IPS DF 4.7 (cell line): ENCODE measurements around the gene PRKAB2.
"Not testable (repeated sequence)": the region's sequence is repeated elsewhere in the genome, so short reads cannot be mapped to it uniquely, and the experiment has no call there.

ENCODE experiments used
- DNase-seq: peaks from one replicate; pipeline ENCODE4 v3.0.0-alpha.2; 2013; ENCODE audit warnings: low spot score; ENCODE audit errors: extremely low read depth

The PRKAB2 gene, protein sequence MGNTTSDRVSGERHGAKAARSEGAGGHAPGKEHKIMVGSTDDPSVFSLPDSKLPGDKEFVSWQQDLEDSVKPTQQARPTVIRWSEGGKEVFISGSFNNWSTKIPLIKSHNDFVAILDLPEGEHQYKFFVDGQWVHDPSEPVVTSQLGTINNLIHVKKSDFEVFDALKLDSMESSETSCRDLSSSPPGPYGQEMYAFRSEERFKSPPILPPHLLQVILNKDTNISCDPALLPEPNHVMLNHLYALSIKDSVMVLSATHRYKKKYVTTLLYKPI

DNA sequence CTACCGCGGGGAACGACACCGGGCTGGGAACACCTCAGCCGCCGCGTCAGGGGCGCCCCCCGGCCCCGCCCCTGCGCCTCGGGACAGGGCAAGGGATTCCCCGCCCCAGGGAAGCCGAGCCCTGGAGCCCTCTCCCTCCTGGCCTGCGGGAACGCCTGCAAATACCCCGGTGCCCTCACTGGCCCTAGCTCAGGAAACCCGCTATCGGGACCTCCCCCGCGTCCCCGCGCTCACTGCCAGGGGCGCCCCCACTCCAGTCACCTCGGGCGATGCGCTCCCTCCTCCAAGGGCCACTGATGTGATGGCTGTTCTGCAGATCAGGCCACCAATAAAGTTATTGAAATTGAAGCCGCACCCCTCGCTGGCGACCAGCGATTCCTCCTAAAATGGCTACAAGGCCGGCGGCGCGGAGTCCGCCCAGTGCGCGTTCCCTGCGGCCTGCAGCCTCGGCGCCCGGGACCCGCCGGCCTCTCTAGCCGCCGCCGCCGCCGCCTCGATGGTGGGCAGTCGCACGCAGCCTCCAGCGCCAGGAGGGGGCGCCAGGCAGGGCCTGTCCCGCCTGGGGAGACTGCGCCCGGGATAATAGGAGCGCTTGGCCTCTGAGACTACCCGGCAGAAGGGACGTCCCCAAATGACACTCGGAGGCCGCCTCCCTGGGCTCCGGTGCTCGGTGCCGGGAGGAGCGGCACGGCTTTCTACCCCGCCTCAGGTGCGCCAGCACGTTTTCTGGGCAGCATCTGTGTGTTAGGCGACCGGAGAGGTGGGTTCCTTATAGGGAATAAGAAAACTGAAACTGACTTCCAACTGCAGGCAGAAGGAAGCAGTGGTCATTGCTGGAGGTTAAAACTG is at the start of gene PRKAB2:
PRKAB2 (minus strand) TSS at position 303 of the 849 bp plus-strand sequence. CDS start 326 bp downstream, outside the sequence.
- DNase-seq = peak; percentile 60

DNA sequence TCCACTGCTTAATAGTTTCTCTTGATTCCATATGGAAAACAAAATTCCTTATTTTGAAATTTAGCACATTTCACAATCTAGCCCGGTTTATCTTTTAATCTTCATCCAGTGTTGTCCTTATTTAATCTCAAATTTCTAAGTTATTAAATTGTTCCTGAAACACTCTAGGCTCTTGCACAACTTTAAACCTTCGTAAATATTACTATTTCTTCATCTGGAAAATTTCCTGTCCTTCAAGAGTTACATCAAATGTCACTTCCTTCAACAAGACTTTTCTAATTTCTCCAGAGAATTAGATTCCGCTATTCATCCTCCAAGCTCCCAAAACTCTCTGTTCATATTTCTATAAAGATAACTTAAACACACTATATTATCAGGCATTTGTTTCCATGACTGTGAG is 46.3 kb upstream of the PRKAB2 start:
- DNase-seq = no peak

DNA sequence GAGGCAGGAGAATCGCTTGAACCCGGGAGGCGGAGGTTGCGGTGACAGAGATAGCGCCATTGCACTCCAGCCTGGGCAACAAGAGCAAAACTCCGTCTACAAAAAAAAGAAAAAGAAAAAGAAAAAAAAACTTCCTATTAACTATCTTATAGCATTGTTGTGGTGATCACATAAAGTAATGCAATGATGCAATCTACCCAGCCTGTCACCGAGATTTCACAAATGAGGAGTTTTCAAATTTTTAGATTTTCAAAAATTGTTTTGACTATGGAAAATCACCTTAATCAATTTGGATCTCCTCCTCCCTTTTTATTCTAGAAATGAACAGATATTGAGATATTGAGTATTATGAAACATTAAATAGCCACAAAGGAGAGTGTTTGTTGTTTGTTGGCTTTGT is 44.9 kb upstream of the PRKAB2 start:
- DNase-seq = no peak

DNA sequence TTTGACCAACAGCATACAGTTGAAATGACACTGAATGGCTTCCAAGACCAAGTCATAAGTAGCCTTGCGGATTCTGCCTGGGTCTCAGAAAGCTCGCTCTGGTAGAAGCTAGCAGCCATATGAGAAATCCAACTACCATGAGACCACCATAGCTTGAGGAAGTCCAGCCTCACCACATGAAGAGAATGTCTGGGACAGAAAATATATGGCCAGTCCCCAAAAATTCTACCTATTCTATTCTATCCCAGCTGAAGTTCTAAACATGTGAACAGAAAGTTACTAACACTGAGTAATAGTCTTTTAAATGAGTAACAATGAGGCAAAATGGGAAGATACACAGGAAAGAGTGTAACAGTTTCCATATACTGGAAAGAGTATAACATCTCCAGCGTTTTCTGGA is 43.9 kb upstream of the PRKAB2 start:
- no peak for DNase-seq

DNA sequence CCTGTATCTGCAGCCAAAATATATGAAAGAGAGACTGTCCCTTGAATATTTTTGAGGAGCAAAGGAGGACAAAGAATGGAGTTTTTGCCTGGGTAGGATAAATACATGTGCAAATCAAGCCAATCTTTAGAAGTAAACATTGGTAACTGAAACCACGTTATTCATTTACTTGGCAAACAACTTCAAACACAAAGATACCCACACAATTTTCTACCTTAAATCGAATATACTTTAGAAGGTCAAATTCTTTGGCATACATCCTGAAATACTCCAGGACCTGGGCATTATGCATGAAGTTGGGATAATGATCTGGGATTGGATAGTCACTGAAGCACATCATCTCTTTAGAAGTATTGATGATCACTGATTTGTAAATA is 43.3 kb upstream of the PRKAB2 start:
- DNase-seq = no peak

DNA sequence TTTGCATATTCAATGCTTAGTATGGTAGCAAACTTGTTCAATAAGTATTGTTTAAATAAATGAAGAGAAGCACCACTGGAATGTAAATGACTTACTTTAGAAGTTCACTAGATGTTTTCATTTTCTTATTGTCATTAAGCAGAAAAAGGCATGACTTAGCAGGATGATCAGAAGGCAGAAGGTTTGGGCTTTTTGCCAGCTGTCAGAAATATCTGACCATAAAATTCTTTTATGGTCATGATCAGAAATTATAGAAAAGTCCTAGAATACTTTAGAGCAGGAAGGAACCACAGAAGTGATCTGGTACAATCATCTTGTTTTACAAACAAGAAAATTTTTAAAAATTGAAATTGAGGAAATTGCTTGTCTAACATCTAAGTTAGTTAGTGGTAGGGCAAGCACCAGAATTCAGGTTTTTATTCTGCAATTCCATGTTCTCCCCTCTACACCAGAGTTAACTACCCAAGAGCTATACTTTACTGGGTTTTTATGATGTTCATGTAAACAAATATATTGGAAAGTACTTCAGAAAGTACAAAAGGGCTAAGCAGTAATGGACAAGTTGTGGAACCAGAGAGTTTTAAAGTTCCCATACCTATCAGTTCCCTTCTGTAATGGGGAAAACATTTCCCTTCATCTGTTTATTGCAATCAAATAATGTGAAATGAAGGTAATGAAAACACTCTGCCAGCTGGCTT is 42.7 kb upstream of the PRKAB2 start:
- DNase-seq = no peak

DNA sequence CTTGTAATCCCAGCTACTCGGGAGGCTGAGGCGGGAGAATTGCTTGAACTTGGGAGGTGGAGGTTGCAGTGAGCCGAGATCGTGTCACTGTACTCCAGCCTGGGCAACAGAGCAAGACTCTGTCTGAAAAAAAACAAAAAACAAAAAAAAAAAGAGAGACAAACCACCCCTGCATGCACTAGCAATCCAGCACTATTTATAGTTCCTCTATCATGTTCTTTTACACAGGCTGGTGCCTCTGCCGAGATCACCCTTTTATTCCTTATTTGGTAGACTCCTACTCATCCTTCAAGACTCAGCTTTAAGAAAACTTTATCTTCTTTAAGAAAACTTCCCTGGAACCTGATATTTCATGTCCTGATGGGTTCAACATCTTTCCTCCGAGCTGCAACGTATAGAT is 42.1 kb upstream of the PRKAB2 start:
- DNase-seq = no peak

DNA sequence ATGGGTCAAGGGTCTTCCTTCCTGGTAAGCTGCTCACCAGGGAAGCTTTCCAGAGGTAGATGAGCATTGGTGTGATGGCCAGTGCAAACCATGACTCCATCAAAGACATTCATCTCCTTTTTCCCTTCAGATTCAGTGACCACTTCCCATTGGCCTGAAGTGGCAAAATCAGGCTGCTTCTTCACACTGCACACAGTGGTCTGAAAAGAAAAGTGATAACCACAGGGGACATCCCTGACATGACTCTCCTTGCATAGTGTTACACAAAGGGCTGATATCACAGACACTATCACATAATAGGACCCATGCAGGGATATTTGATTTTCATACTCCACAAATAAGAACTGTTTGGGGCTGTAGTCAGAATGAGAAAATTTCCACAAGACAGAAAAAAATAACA is 41.0 kb upstream of the PRKAB2 start:
- no peak for DNase-seq

DNA sequence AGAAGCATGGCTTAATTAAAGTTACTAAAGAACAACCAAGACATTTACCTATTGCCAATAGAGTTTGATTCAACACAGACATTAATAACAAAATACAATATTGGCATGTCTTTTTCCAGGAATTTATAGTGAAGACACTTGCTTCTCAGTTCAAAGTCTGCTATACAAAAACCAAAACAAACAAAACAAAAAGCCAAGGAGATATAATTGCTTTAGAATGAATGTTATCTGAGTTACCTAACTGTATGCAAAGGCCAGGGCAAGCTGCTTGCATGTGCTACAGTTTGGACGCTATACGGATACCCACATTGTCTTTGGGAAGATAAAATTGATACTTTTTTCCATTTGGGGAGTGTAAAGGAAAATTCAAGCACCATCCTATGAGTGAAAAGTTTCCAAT is 39.3 kb upstream of the PRKAB2 start:
- DNase-seq = no peak

DNA sequence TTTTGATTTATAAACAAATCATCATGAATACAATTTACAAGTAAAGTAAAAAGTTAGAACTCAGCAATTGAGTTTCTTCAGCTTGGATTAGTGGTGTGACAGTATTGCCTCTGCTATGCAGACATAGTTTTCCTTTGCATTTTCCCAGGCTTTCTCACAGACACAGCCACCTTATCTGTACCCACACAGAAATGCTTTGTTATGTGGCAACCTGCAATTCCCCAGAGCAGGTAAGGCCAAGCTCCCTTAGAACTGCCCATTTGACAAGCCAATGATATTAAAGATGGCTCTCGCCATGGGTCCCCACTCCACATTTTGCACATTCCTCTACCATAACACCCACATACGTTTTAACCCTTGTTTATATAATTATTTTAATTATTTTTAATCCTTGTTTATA is 38.7 kb upstream of the PRKAB2 start:
- DNase-seq = no peak

DNA sequence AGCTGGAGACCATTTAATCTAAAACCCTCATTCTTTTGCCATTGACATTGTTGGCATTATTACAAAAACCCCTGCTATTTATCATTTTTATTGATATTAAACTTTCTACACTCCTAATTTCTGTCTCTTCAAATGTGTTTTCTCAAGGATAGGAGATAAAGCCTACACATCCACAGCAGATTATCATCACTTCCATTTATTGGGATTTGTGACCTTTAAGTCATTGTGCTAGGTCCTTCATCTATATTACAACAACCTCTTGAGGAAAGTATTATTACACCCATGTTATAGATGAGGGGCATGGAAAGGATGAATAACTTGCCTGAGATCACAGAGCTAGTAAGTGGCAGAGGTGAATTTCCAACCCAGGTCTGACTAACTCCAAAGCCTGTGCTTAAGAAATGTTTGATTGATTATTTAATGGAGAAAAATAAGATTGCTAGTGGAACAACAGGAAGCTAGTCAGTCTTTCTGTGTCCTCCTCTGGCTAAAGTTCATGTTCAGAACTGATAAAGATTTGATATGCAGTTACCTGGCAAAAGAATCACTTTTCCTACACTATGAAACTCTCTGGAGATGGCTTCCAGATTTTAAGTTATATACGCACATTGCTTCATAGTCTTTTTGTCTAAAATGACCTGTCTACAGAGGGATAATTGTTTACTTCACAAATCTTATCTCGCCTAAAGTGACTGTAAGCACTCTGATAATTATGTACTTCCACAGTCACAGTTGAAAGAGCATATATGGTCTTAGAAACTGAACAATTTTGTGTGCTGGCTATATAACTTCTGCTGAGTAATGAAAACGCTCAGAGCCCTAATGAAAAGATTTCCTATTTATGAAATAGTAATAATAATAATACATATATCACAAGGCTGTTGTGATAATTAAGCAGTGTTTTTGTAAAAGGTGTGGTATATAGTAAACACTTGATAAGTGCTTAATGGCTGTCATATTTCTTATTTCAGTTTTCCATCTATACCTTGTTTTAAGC is 37.9 kb upstream of the PRKAB2 start:
- no peak for DNase-seq

DNA sequence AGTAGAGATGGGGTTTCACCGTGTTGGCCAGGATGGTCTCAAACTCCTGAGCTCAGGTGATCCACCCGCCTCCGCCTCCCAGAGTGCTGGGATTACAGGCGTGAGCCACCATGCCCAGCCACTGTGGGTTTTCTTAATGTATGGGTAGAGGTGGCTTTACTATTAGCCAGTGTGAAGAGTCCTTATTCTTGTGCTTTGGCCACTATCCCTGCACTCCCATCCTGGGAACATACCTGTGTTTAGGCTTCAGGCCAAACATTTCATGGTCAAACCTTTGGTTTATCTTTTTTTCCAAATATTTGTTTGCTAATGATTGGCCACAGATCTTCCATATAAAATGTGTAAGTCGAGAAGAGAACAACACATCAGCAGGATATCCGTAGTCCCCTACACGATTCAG is 36.3 kb upstream of the PRKAB2 start:
- DNase-seq = no peak

DNA sequence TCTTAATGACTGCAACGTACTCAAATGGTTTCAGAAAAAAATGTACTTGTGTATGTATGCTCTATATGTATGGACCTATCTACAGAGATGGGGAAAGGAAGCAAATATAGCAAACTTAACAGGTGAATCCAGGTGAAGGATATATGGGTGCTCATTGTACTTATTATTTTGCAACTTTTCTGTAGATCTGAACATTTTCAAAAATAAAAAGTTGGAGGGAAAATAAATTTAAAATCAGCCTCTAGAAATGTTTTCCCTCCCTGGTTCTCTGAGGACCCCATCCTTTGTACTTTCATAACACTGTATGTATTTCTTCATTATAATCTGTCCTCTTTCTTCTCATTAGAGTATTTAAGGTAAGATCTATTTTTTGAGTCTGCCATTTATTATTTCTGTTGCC is 34.9 kb upstream of the PRKAB2 start:
- DNase-seq = no peak

DNA sequence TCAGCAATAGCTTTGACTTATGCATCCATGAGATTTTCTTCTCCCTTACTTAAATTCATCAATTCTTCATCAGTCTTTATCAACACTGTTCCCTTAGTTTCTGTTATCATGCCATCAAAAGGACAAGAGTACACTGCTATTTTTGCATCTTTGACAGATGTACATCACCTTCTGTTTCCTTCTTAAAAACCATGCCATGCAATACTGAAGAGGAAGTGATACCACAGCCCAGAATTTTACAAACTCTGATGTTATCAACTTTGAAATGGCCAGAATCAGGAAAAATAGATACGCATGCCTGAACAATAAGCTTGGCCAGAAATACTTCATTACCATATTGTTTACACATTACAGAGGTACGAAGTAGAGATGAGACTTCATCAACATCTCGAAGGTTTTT is 31.8 kb upstream of the PRKAB2 start:
- DNase-seq = no peak

DNA sequence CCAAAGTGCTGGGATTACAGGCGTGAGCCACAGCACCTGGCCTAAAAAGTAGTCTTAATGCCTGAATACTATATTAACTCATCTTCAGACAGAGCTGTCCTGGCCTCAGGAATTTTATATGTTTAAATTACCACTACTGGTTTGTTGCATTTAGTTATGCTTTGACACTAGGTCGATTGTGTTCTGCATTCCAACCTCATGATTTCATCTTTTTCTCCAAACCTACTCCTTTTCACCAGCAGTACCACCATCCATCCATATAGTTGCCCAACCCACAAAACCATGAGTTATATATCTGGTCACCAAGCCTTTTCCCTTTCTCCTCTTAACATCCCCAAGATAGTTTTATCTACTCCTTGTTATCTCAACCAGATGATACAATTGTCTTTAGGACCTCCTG is 30.3 kb upstream of the PRKAB2 start:
- DNase-seq = no peak

DNA sequence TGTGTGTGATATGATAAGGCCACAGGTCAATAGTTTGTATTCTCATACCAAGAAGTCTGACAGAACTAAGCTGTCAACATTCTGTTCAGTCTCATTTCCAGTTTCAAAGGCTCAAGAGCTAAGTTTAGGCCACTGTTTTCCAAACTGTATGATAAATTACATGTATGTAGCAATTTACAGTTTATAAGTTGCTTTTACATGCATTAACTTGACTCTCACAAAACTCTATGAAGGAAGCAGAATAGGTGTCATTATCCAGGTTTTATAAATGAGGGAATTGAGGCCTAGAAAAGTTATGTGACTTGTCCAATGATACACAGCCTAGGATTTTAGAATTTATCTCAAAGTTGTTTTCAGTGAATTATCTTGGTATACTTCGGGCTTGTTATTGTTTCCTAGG is 29.5 kb upstream of the PRKAB2 start:
- DNase-seq = no peak

DNA sequence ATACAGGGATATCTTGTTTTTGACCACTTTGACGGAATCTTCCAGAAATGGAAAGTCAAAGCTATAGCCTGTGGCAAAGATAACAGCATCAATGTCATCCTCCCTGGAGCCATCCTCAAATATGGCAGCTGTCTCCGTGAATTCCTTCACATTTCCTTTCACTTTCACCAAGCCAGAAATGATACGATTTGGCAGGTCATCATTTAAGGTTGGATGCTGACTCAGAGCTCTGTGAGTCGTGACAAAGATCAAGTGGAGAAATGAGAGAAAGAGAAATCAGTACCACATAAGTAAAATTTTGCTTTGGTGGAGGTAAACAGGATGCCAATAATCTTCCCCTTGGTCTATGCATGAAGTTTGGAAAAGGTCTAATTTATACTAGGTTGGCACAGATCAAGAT is 29.0 kb upstream of the PRKAB2 start:
- DNase-seq = no peak

DNA sequence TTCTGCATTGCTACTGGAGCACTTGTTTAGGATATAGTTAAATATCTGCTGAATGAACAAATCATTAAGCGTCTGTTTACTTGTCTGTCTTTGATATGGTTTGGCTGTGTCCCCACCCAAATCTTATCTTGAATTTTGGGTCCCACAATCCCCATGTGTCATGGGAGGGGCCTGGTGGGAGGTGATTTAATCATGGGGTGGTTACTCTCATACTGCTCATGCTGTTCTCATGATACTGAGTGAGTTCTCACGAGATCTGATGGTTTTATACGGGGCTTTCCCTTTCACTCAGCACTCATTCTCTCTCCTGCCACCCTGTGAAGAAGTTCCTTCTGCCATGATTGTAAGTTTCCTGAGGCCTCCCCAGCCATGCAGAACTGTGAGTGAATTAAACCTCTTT is 25.1 kb upstream of the PRKAB2 start:
- DNase-seq = not testable (repeated sequence)

DNA sequence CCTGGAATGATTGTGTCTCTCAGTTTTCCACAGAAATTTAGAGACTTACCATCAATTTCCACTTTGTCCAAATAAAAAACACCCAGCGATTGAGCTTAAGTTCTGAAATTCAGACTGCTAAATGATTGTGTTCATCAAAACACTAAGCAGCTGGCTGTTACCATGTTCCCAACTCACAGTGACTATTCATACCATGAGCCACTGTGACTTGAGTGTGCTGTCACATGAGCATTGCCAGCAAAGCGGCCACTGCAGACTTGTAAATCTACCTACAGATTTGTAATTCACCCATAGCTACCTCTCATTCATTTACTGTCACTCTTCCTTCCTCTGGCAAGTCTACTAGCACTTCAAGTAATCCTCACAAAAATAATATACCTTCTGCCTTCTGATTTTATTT is 17.2 kb upstream of the PRKAB2 start:
- DNase-seq = no peak

DNA sequence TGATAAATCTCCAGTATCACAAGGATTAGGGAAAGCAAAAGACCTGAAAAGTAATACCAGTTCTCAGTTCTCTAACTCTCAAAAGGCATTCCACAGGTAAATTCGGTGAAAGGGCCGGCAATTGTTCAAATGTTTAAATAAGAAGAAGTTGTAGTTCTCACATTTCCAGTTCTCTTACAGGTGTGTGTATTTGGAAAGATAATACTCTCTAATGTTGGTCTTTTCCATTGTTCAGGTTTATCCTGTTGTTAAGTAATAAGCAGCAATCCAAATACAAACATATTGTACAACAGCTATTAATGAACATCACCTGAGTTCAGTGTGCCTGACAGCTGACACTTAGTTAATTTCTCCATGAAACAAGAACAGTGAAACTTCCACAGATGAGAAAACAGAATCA is 13.2 kb upstream of the PRKAB2 start:
- no peak for DNase-seq
